ENCODE measurements around the gene TAT.
"Not testable (repeated sequence)": the region's sequence is repeated elsewhere in the genome, so short reads cannot be mapped to it uniquely, and the experiment has no call there.

GRCh38 chr16:71582553-71582848 lies 5.6 kb upstream of the TAT start:
- TF ChIP-seq CTCF (conservative IDR thresholded peaks at IDR 0.05; ENCODE audit: low read depth, low read length); EZH2 (IDR thresholded peaks at IDR 0.05; ENCODE audit: borderline replicate concordance, low read depth, low read length, poor library complexity, severe bottlenecking): not testable (repeated sequence)

Data from A673 (cell line).